Body of pancreas (tissue), 4 donors: Measurements from ENCODE around the gene GMCL1. TPM values are rescaled to one million over a fixed set of nuclear protein-coding genes. Genes with fewer than 3 reads are reported as not detected.

Source experiments
- ATAC-seq: fragments of 150-250 bp; one replicate; pipeline ENCODE4 v1.9.1; 2016
- DNase-seq, 4 donors: peaks; one replicate each; pipeline ENCODE4 v3.0.0-alpha.2; 2019
- H3K27ac ChIP-seq, 4 donors: fragments of 200-600 bp; sonication (generic); 1 replicate in 3 of 4; 2 replicates in 1 of 4; pipeline versions ENCODE4 v1.5.1 to v1.6.1; 2016 to 2019; ENCODE audit warnings: mild to moderate bottlenecking in 1 of 4, mixed read lengths in 1 of 4, moderate library complexity in 1 of 4
- H3K27me3 ChIP-seq, 2 donors: fragments of 200-600 bp; sonication (generic); one replicate each; pipeline ENCODE4 v1.6.0; 2016; ENCODE audit warnings: mild to moderate bottlenecking in 1 of 2
- H3K36me3 ChIP-seq, 2 donors: fragments of 200-600 bp; sonication (generic); replicated peaks in 1 of 2; 2 replicates each; pipeline ENCODE4 v1.5.1; 2016; ENCODE audit warnings: low read depth in 2 of 2; ENCODE audit not compliant: insufficient read depth in 1 of 2
- H3K4me1 ChIP-seq: fragments of 200-600 bp; sonication (generic); one replicate; pipeline ENCODE4 v1.6.0; 2016
- H3K4me3 ChIP-seq, 2 donors: fragments of 200-600 bp; sonication (generic); 1 replicate in 1 of 2; 2 replicates in 1 of 2; pipeline ENCODE4 v1.5.1; 2016 to 2019
- H3K9me3 ChIP-seq, 3 donors: fragments of 200-600 bp; sonication (generic); 1 replicate in 2 of 3; 2 replicates in 1 of 3; pipeline ENCODE4 v1.5.1; 2016
- CTCF ChIP-seq, 7 experiments: fragments of 450-650 bp in 4 of 7; fragments of 200-600 bp in 3 of 7; sonication (generic) in 3 of 7; IDR thresholded peaks; one replicate each; pipeline ENCODE4 v1.5.1; 2016 to 2019; ENCODE audit warnings: antibody characterized with exemption in 7 of 7
- POLR2A ChIP-seq, 3 donors: fragments of 450-650 bp; IDR thresholded peaks; one replicate each; pipeline ENCODE4 v1.6.1; 2016; ENCODE audit warnings: antibody characterized with exemption in 3 of 3, mild to moderate bottlenecking in 2 of 3
- WGBS, 2 donors: methylation state at CpG; one replicate each; pipeline ENCODE4 v1.1.5; 2017; 5-methylcytosine and 5-hydroxymethylcytosine counted together
- intact Hi-C: fragments of 100-400 bp; cut with DNase I; formaldehyde crosslinking; loops from one replicate; pipeline ENCODE4 v1.15.1; 2023
- total RNA-seq, 2 donors: library from RNA; depleted of rRNA; stranded (reverse); fragments of >200 nt; gene quantifications; one replicate each; pipeline ENCODE4 v1.1.0, GENCODE V29; 2016

Gene GMCL1
- total RNA-seq, 2 donors from 2014 or later: 16.1 to 31.6 TPM

GRCh38 chr2:69791045-69791444 is 38.4 kb upstream of the GMCL1 start:
- no peaks in the 10 kb centered on the region for H3K27me3 ChIP-seq
- H3K27ac ChIP-seq: peak overlapping the region in 3 of 4 donors; percentile 31 to 64 (median 56)
- no peak for TF ChIP-seq POLR2A (IDR thresholded peaks at IDR 0.05)
- no peak for TF ChIP-seq CTCF (IDR thresholded peaks at IDR 0.05)
- no peak overlapping the region for H3K4me3 ChIP-seq
- intact Hi-C loops: no loop called here
- H3K36me3 ChIP-seq: no peaks in the 10 kb centered on the region
- DNase-seq (no peak), ATAC-seq (no peak)
- H3K9me3 ChIP-seq: no peaks in the 10 kb centered on the region
- peaks cover 57% of the 10 kb centered on the region for H3K4me1 ChIP-seq

- H3K27me3 ChIP-seq: no peaks in the 10 kb centered on the region
- intact Hi-C loops: no loop called here
- DNase-seq: no peak
- TF ChIP-seq POLR2A (IDR thresholded peaks at IDR 0.05): no peak
- no peak for TF ChIP-seq CTCF (IDR thresholded peaks at IDR 0.05)
- H3K27ac ChIP-seq: peak overlapping the region in 3 of 4 donors; percentile 74 to 80 (median 79)
- no peaks in the 10 kb centered on the region for H3K36me3 ChIP-seq
- peaks cover 53% of the 10 kb centered on the region for H3K4me1 ChIP-seq
- WGBS, 2 donors: 84 to 88% methylated on average over 1 of the region's 1 CpG
- no peak overlapping the region for H3K4me3 ChIP-seq
- no peak for ATAC-seq
- H3K9me3 ChIP-seq: no peaks in the 10 kb centered on the region
These were observed 33.3 kb upstream of the GMCL1 start for GRCh38 chr2:69796174-69796573.

GRCh38 chr2:69797235-69797634 is 32.2 kb upstream of the GMCL1 start:
- Histone ChIP-seq H3K36me3 (peaks cover 0 to under 1% of the 10 kb centered on the region in 2 donors), H3K9me3 (no peaks in the 10 kb centered on the region), H3K4me3 (no peak overlapping the region), H3K27ac (peak overlapping the region in 3 of 4 donors; percentile 74 to 80 (median 79)), H3K27me3 (no peaks in the 10 kb centered on the region), H3K4me1 (peaks cover 50% of the 10 kb centered on the region)
- intact Hi-C loops: no loop called here
- ATAC-seq (no peak), DNase-seq (no peak)
- TF ChIP-seq POLR2A (IDR thresholded peaks at IDR 0.05) (no peak), CTCF (IDR thresholded peaks at IDR 0.05) (no peak)
- 68 to 76% methylated on average over 3 to 4 of the region's 4 CpGs for WGBS, 2 donors

- Histone ChIP-seq H3K4me1 (peaks cover 50% of the 10 kb centered on the region), H3K9me3 (no peaks in the 10 kb centered on the region), H3K27me3 (no peaks in the 10 kb centered on the region), H3K36me3 (peaks cover 0 to 2% of the 10 kb centered on the region in 2 donors), H3K4me3 (no peak overlapping the region), H3K27ac (peak overlapping the region; percentile 60 to 80 (median 76))
- TF ChIP-seq POLR2A (IDR thresholded peaks at IDR 0.05): no peak
- no peak for TF ChIP-seq CTCF (IDR thresholded peaks at IDR 0.05)
- intact Hi-C loops: no loop called here
- whole genome bisulfite sequencing, 2 donors: 52 to 60% methylated on average over 3 of the region's 3 CpGs
- DNase-seq: no peak
- ATAC-seq: peak; percentile 16
These were observed 31.6 kb upstream of the GMCL1 start for GRCh38 chr2:69797836-69798289.

GRCh38 chr2:69798290-69798908 is 31.1 kb upstream of the GMCL1 start:
- peak overlapping the region; percentile 60 to 80 (median 76) for H3K27ac ChIP-seq
- WGBS, 2 donors: 26 to 29% methylated on average over 5 to 7 of the region's 7 CpGs

More at GRCh38 chr2:69798290-69798908, 31.1 kb upstream of the GMCL1 start:
- intact Hi-C loops: no loop called here
- Histone ChIP-seq H3K4me3 (no peak overlapping the region), H3K9me3 (no peaks in the 10 kb centered on the region), H3K4me1 (peaks cover 50% of the 10 kb centered on the region), H3K36me3 (peaks cover 0 to 2% of the 10 kb centered on the region in 2 donors), H3K27me3 (no peaks in the 10 kb centered on the region)
- ATAC-seq (peak; percentile 84), DNase-seq (no peak)
- TF ChIP-seq POLR2A (IDR thresholded peaks at IDR 0.05) (peak in 1 of 3 donors; percentile 21), CTCF (IDR thresholded peaks at IDR 0.05) (no peak)
